ENCODE measurements around the gene ICAM1. TPM values are rescaled to one million over a fixed set of nuclear protein-coding genes. Genes with fewer than 3 reads are reported as not detected.
A peak's percentile ranks its signal among the peaks of the same experiment; 100 is the strongest.

Gene ICAM1
- polyA plus RNA-seq, 1 donor (not counting 4 experiments of a cell fraction or from before 2014, with no cell fraction given), result 0.30 TPM

DNA sequence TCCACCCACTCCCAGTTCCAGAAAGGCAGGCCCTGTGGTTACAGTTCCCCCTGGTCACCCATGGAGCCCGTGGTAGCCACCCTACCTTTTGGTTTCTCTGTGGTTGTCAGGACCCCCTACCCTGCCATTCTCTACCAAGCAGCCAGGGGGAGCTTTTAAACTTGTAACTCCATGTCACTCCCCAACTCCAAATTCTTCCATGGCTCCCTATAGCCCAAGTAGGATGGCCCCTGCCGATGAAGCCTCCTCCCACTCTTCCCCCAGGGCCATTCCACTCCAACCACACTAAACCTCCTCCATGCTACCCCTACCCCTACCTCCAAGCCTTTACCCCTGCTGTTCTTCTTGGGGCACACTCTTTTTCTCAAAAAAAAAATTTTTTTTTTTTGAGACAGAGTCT is 42.0 kb upstream of the ICAM1 start:
- Histone ChIP-seq H3K9me1 (ENCODE audit: control insufficient read depth, extremely low read depth, insufficient read depth, low read length) (no peaks in the 10 kb centered on the region), H3K27ac (ENCODE audit: control insufficient read depth, insufficient read depth, low read length) (no peak overlapping the region), H3K9me3 (ENCODE audit: control insufficient read depth, low read depth, low read length) (no peaks in the 10 kb centered on the region), H3K4me2 (ENCODE audit: control insufficient read depth, extremely low read depth, insufficient read depth, low read depth, low read length) (no peak overlapping the region), H3K4me1 (ENCODE audit: control insufficient read depth, extremely low read depth, insufficient read depth, low read length) (no peaks in the 10 kb centered on the region), H3K9ac (ENCODE audit: control insufficient read depth, extremely low read depth, insufficient read depth, low read length) (no peak overlapping the region), H3K4me3 (ENCODE audit: control insufficient read depth in 2 of 3, extremely low read depth in 1 of 3, insufficient read depth in 2 of 3, low read depth in 1 of 3, low read length in 3 of 3) (no peak overlapping the region), H3K27me3 (ENCODE audit: control insufficient read depth, extremely low read depth, insufficient read depth, low read length) (no peaks in the 10 kb centered on the region), H4K20me1 (ENCODE audit: control insufficient read depth, extremely low read depth, insufficient read depth, low read length) (no peaks in the 10 kb centered on the region), H3K79me2 (ENCODE audit: control insufficient read depth, insufficient read depth, low read length) (no peaks in the 10 kb centered on the region), H3K36me3 (ENCODE audit: control insufficient read depth in 2 of 2, extremely low read depth in 1 of 2, insufficient read depth in 2 of 2, low read length in 2 of 2) (no peaks in the 10 kb centered on the region), H2AFZ (ENCODE audit: control insufficient read depth, low read length) (no peak overlapping the region)
- dilution Hi-C loops (cut with MboI; ENCODE audit: extremely low pct_ligation_motif_present, low sequenced_read_pairs), result no loop called here
- FAIRE-seq (no peak), DNase-seq (ENCODE audit: low read depth, low spot score) (no peak)
- TF ChIP-seq, protein P1, sequence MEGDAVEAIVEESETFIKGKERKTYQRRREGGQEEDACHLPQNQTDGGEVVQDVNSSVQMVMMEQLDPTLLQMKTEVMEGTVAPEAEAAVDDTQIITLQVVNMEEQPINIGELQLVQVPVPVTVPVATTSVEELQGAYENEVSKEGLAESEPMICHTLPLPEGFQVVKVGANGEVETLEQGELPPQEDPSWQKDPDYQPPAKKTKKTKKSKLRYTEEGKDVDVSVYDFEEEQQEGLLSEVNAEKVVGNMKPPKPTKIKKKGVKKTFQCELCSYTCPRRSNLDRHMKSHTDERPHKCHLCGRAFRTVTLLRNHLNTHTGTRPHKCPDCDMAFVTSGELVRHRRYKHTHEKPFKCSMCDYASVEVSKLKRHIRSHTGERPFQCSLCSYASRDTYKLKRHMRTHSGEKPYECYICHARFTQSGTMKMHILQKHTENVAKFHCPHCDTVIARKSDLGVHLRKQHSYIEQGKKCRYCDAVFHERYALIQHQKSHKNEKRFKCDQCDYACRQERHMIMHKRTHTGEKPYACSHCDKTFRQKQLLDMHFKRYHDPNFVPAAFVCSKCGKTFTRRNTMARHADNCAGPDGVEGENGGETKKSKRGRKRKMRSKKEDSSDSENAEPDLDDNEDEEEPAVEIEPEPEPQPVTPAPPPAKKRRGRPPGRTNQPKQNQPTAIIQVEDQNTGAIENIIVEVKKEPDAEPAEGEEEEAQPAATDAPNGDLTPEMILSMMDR (optimal IDR thresholded peaks at IDR 0.05 in 1 of 3, IDR thresholded peaks at IDR 0.05 in 1 of 3, conservative IDR thresholded peaks at IDR 0.05 in 1 of 3; ENCODE audit: extremely low read depth in 1 of 3, insufficient read depth in 2 of 3, low read length in 3 of 3), result peak; percentile 42 to 49 (median 42)
- TF ChIP-seq EZH2 (IDR thresholded peaks at IDR 0.05; ENCODE audit: low read length), result no peak

DNA sequence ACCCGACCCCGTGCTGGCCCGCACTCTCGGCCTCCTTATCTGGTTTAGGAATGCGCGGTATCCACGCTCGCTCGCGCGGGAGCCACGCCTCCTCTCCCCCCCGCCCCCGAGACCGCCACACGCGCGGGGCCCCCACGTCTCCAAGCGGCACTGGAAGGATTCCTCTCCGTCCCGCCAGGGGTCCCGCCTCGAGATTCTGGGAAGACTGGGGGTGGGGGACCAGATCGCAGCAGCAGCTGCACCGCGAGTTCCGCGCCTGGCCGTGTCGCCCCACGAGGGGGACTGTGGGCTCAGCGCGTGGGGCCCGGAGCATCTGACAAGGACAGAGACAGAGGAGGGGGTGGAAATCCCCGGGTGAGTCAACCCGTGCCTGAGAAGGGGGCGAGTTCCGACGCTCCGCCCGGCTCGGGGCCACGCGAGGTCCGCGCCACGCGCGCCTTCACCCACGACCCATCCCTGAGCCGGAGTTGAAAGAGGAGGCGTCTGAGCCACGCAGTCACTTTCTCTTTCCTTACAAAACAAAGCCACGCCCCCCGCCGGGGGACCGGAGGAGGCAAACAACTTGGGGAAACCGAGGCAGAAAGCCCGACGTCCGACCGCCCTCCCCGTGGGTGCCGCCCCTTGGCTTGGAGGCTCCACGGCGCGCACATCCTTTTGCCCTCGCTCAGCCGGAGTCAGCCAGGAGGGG is 40.6 kb upstream of the ICAM1 start:
- TF ChIP-seq, protein P1 (optimal IDR thresholded peaks at IDR 0.05 in 1 of 3, IDR thresholded peaks at IDR 0.05 in 1 of 3, conservative IDR thresholded peaks at IDR 0.05 in 1 of 3; ENCODE audit: extremely low read depth in 1 of 3, insufficient read depth in 2 of 3, low read length in 3 of 3), result no peak
- TF ChIP-seq EZH2 (IDR thresholded peaks at IDR 0.05; ENCODE audit: low read length), result no peak
- Histone ChIP-seq H2AFZ (ENCODE audit: control insufficient read depth, low read length) (peak overlapping the region; percentile 84), H3K4me2 (ENCODE audit: control insufficient read depth, extremely low read depth, insufficient read depth, low read depth, low read length) (peak overlapping the region; percentile 90), H3K36me3 (ENCODE audit: control insufficient read depth in 2 of 2, extremely low read depth in 1 of 2, insufficient read depth in 2 of 2, low read length in 2 of 2) (no peaks in the 10 kb centered on the region), H3K9me3 (ENCODE audit: control insufficient read depth, low read depth, low read length) (no peaks in the 10 kb centered on the region), H3K4me3 (ENCODE audit: control insufficient read depth in 2 of 3, extremely low read depth in 1 of 3, insufficient read depth in 2 of 3, low read depth in 1 of 3, low read length in 3 of 3) (peak overlapping the region; percentile 75 to 89 (median 85)), H3K27ac (ENCODE audit: control insufficient read depth, insufficient read depth, low read length) (peak overlapping the region; percentile 56), H3K9ac (ENCODE audit: control insufficient read depth, extremely low read depth, insufficient read depth, low read length) (peak overlapping the region; percentile 87), H3K27me3 (ENCODE audit: control insufficient read depth, extremely low read depth, insufficient read depth, low read length) (no peaks in the 10 kb centered on the region), H3K79me2 (ENCODE audit: control insufficient read depth, insufficient read depth, low read length) (no peaks in the 10 kb centered on the region), H3K4me1 (ENCODE audit: control insufficient read depth, extremely low read depth, insufficient read depth, low read length) (no peaks in the 10 kb centered on the region), H4K20me1 (ENCODE audit: control insufficient read depth, extremely low read depth, insufficient read depth, low read length) (no peaks in the 10 kb centered on the region), H3K9me1 (ENCODE audit: control insufficient read depth, extremely low read depth, insufficient read depth, low read length) (no peaks in the 10 kb centered on the region)
- FAIRE-seq (no peak), DNase-seq (ENCODE audit: low read depth, low spot score) (no peak)
- dilution Hi-C loops (cut with MboI; ENCODE audit: extremely low pct_ligation_motif_present, low sequenced_read_pairs), result no loop called here
